Activated CD8-positive, alpha-beta memory T cell treated with anti-CD3 and anti-CD28 coated beads, Interleukin-2, amount 50 U/mL, for 24 hours (primary cell): ENCODE measurements around the gene S100PBP.
A peak's percentile ranks its signal among the peaks of the same experiment; 100 is the strongest.

ENCODE experiments used
- DNase-seq: peaks from one replicate; pipeline ENCODE4 v3.0.0-alpha.2; 2020; ENCODE audit errors: extremely low read depth

The S100PBP gene

DNA sequence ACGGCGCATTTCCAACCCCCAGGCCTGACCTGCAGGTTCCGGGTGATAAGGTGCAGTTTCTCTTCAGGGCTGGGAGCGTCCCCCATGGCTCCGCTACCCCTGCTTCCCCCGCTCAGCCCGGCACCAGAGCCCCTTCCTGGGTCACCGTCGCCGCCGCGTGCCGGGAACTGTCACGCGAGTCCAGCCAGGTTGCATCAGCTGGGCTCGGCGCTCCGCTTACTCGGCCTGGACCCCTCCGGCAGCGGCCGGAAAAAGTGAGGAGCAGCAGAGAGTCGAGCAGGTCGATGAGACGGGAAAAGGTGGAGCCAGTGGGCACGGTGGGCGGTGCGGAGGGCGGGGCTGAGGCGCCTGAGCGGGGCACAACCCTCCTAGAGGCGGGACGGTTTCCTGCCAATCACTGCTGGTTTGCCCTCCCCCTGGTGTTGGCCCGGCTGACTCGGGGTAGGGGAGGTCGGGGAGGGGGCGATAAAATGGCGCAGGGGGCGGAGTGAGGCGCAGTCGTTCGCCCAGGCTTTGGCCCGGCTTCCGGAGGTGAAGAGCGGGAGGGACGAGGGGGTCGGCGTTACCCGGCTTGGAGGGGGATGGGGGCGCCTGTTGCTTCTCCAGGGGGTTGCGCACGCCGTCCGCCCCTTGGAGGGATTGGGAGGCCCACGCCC is at the start of gene S100PBP, which contains the start of gene YARS1:
Gene S100PBP (plus strand): TSS at position 495 of the 656 bp plus-strand sequence. CDS start 8,447 bp downstream, outside the sequence.
Gene YARS1 (minus strand): TSS at position 200 of the 656 bp plus-strand sequence. CDS start 114 bp downstream, at position 86.
- DNase-seq, result peak; percentile 100

DNA sequence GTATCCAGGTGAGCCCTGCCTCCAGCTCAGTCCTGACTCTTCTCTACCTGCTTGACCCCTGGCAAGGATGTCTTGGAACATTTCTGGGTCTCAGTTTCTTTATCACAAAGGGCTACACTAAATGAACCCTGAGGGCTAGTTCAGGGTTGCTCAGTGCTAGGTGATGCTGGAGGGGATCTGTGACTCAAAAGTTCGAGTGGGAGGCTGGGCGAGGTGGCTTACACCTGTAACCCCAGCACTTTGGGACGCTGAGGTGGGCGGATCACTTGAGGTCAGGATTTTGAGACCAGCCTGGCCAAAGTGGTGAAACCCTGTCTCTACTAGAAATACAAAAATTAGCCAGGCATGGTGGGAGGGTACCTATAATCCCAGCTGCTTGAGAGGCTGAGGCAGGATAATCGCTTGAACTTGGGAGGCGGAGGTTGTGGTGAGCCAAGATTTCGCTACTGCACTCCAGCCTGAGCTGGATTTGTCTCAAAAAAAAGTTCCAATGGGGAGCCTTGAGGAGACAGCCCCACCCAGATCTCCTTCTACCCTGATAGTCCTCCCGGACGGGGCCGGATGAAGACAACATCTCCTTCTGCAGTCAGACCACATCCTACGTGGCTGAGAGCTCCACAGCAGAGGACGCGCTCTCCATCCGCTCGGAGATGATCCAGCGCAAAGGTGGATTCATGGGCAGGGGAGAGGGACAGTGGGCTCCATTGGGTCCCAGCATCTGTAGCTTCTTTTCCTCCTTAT is 49.2 kb upstream of the S100PBP start:
- no peak for DNase-seq

DNA sequence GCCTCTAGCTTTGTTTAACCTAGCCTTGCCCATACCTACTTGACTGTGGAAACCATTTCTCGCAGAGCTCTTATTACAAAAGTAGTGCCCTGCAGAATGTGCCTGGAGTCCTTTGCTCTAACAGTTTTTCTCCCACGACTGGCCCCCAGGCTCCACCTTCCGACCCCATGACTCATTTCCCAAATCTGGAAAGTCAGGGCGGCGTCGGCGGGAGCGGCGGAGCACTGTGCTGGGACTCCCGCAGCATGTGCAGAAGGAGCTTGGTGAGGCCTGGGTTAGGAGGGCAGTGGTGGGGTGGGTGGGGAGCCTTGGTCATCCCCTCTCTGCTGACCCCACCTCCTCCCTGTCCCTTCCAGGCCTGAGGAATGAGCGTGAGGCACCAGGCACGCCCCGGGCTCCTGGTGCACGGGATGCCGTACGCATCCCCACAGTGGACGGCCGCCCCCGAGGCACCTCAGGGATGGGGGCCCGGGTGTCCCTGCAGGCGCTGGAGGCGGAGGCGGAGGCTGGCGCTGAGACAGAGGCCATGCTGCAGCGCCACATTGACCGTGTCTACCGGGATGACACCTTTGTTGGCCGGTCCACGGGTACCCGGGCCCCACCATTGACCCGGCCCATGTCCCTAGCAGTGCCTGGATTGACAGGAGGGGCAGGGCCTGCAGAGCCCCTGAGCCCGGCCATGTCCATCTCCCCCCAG is 47.8 kb upstream of the S100PBP start:
- DNase-seq, result no peak

DNA sequence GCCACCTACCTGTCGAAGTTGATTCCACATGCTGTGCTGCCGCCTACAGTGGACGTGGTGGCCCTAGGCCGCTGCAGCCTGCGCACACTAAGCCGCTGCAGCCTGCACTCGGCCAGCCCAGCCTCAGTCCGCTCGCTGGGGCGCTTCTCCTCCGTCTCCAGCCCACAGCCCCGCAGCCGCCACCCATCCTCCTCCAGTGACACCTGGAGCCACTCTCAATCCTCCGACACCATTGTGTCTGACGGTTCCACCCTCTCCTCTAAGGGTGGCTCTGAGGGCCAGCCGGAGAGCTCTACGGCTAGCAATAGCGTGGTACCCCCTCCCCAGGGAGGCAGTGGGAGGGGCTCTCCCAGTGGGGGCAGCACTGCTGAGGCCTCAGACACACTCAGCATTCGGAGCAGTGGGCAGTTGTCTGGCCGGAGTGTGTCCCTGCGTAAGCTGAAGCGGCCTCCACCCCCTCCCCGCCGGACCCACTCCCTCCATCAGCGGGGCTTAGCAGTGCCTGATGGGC is 47.2 kb upstream of the S100PBP start:
- DNase-seq, result no peak

DNA sequence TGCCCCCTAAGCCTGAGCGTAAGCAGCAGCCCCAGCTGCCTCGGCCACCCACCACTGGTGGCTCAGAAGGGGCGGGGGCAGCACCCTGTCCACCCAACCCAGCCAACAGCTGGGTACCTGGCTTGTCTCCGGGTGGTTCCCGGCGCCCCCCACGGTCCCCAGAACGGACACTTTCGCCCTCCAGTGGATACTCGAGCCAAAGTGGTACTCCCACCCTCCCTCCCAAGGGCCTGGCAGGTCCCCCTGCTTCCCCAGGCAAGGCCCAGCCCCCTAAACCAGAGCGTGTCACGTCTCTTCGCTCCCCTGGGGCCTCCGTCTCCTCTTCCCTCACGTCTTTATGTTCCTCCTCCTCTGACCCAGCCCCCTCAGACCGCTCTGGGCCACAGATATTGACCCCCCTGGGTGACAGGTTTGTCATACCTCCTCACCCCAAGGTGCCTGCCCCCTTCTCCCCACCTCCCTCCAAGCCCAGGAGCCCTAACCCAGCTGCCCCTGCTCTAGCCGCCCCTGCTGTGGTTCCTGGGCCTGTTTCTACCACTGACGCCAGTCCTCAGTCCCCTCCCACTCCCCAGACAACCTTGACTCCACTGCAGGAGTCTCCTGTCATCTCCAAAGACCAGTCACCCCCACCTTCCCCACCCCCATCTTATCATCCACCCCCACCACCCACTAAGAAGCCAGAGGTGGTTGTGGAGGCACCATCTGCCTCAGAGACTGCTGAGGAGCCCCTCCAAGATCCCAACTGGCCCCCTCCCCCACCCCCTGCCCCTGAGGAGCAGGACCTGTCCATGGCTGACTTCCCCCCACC is 46.5 kb upstream of the S100PBP start:
- no peak for DNase-seq

DNA sequence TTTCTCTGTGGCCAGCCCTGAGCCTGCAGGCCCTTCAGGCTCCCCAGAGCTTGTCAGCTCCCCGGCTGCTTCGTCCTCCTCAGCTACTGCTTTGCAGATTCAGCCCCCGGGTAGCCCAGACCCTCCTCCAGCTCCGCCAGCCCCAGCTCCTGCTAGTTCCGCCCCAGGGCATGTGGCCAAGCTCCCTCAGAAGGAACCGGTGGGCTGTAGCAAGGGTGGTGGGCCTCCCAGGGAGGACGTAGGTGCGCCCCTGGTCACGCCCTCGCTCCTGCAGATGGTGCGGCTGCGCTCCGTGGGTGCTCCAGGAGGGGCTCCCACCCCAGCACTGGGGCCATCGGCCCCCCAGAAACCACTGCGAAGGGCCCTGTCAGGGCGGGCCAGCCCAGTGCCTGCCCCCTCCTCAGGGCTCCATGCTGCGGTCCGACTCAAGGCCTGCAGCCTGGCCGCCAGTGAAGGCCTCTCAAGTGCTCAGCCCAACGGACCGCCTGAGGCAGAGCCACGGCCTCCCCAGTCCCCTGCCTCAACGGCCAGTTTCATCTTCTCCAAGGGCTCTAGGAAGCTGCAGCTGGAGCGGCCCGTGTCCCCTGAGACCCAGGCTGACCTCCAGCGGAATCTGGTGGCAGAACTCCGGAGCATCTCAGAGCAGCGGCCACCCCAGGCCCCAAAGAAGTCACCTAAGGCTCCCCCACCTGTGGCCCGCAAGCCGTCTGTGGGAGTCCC is 45.7 kb upstream of the S100PBP start:
- DNase-seq, result no peak

DNA sequence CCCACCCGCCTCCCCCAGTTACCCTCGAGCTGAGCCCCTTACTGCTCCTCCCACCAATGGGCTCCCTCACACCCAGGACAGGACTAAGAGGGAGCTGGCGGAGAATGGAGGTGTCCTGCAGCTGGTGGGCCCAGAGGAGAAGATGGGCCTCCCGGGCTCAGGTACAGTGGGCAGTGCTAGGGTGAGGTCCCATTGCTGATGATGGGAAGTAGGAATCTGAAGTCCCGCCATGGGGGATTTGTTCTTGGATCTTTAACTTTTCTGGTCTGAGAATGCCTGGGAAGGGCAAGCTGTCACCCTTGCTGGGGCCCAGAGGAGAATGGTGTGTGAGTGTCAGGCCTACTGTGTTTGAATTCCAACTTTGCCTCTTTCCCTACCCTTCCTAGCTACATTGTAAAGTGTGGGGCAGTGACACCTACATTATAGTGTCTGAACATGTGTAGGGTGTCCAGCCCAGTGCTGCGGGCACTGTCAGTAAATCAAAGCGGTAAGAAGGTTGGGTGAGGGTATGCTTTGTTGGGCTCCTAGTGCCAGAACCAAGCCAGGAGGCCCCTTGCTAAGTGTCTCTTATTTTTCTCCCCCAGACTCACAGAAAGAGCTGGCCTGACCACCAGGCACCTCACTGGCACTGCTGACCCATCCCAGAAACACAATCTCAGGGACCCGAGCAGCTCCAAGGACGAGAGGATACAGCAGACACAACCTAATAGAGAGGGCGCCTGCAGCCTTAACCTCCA is 45.0 kb upstream of the S100PBP start:
- DNase-seq, result no peak

DNA sequence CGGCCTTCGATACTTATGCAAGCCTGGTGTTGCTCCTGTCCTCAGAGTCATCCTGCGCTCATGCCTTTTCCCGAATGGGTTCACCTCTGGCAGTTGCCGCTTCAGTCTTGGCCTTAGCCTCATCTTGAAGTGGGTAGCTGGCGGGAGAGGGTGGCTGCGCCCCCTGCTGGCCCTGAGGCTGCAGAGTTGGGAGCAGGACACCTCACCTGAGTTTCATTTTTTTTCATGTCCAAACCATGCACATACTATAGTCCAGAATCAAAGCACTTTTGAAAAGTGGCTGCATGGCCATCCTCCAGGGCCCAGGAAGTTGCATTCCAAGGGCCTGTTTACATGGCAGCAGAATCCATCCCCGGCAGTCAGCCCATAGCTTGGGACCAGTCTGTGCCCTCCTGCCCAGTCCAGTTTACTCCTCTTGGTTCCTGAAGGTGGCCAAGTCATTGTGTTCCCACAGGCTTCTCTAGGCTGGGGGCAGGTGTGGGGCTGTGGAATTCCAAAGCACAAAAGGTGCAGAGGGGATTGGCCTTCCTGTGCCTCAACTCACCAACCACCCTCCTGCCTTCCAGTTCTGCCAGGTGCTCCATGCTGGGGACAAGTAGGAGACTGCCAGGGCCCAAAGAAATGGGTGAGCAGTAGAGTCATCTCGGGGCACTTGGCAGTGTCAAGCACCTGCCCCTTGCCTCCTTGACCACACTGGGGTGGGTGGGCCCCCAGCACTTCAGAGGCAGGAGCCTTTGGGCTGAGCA is 44.3 kb upstream of the S100PBP start:
- peak; percentile 30 for DNase-seq

DNA sequence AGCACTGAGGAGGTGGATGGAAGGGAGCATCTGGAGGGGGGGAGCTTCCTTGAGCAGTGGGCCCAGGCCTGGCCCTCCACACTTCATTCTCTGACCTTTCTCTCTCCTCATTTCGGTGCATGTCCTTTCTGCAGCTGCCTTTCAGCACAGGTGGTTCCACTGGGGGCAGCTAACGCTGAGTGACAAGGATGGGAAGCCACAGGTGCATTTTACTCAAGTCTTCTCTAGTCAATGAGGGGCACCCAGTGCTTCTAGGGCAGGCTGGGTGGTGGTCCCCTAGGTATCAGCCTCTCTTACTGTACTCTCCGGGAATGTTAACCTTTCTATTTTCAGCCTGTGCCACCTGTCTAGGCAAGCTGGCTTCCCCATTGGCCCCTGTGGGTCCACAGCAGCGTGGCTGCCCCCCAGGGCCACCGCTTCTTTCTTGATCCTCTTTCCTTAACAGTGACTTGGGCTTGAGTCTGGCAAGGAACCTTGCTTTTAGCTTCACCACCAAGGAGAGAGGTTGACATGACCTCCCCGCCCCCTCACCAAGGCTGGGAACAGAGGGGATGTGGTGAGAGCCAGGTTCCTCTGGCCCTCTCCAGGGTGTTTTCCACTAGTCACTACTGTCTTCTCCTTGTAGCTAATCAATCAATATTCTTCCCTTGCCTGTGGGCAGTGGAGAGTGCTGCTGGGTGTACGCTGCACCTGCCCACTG is 43.5 kb upstream of the S100PBP start:
- DNase-seq, result no peak

DNA sequence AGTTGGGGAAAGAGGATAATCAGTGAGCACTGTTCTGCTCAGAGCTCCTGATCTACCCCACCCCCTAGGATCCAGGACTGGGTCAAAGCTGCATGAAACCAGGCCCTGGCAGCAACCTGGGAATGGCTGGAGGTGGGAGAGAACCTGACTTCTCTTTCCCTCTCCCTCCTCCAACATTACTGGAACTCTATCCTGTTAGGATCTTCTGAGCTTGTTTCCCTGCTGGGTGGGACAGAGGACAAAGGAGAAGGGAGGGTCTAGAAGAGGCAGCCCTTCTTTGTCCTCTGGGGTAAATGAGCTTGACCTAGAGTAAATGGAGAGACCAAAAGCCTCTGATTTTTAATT is 43.0 kb upstream of the S100PBP start:
- no peak for DNase-seq

DNA sequence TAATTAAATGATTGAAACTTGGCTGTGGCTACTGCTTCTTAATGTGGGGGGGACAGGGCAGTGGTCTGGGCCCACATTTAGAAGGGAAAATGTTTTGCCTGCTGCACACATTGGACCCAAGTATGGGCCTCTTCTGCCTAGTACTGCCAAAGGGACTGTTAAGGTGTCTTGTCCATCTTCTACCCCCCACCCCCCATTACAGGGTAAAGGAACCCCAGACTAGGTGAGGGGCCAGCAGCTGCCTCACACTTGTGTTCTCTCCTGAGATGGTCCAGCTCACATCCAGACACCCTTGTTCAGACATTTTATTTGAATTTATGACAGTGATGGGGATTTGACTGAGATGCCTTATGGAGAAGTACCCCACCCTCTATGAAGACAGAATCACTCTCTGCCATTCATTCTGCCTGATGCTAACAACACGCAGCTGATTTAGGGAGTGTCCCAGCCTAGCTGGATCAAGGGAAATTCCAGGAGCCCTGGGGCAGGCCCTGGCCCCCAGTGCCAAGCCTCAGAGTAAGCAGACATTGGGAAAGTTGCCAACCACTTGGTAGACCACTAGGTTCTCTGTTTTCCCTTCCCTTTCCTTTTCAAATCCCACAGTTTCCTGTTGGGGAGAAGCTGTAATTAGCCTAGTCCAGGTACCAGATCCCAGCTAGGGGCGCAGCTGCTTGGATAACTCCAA is 42.4 kb upstream of the S100PBP start:
- no peak for DNase-seq

DNA sequence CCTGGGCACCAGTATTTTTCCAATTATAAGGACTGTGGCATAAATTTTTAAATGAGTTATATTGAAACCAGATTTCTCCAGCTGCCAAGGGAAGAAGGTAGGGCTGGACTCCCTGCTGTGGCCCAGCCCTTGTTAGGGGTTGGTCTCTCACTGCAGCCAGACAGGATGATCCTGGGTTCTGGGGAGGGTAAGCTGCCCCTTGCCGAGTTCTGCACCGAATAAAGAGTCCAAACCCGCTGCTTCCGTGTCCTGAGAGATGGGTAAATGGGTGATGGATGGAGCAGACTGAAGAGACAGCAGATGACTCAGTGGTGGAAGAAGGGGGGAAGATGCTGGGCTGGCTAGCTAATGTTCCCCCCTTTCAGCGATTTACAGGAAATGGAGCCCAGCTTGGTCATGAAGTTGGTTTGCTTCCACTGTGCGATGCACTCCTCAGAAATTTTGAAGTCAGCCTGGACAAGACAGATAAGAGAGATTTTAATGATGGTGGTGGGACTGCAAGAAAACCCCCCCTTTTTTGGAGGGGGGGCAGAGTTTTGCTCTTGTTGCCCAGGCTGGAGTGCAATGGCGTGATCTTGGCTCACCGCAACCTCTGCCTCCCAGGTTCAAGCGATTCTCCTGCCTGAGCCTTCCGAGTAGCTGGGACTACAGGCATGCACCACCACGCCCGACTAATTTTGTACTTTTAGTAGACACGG is 41.7 kb upstream of the S100PBP start:
- DNase-seq, result no peak

DNA sequence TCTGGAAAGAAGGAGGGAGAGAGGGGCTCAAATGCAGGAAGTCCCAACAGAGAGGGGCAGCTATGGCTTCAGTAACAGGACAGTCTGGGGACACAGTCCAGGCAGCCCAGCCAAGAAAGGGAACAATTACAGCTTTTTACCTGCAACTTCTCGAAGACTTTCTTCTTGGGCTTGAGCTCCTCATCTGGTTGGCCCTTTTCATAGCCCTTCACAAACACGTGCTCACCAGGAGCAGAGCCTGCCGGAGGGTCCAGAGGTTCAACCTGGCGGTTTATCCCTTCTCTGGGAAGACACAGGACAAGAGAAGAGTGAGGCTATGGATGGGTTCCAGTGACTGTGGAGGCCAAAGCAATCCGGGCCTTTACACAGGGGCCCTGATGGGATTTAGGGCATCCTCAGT is 38.2 kb upstream of the S100PBP start:
- no peak for DNase-seq

DNA sequence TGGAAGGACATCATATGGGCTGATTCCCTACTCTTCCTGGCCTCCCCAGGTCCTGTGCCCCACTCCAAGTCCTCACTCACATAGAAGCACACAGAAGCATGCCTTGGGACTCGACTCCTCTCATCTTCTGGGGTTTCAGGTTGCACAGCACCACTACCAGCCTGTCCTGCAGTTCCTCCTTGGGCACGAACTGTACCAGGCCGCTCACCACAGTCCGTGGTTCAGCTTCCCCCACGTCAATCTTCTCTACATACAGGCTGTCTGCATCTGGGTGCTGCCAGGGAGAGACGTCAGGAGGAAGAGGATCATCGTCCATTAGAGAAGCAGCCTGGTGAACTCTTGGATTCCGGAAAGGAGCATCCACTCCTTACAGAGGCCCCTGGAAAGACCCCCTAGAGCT is 37.4 kb upstream of the S100PBP start:
- DNase-seq, result no peak

DNA sequence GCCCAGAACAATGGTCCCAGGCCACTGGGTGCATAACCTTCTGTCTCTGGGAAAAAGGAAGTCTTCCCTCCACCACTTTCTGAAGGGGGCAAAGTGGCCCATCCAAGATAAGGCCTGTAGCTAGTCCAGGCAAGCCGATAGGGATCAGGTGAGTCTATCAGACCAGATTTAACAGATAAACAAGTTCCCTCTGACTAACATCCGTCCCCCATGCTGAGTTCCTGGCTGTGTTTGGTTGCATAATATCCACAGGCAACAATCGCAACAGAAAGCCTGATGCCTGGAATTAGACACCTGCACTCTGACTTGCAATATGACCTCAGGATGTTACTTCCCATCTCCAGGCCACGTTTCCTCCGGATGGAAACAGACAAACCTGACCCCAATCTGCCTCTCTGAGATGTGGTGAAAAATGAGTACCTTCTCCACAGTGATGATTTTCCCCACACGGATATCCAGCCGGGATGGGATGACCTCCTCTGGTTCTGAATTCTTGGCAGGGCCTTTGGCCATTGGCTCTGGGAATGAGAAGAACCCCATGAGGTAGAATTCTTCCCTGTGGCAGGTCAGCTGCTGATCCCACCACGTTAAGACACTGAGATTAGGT is 36.7 kb upstream of the S100PBP start:
- no peak for DNase-seq

DNA sequence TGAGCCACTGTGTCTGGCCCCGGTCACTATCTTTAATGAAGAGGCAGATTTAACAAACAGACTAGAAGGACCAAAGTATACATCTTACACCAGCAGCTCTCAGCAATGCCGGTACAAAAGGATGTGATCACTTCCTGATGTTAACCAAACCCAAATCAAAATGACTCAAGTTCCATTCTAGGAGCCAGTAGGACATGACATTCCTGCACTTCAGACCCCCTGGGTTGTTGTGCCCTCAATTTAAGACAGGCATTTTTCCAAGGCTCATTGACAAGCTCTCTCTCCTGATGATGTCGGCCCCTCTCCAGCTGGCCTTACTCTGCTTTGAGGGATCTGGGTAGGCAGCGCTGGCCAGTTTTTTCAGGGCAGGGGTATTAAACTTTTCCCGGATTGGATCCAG is 35.4 kb upstream of the S100PBP start:
- DNase-seq, result no peak

DNA sequence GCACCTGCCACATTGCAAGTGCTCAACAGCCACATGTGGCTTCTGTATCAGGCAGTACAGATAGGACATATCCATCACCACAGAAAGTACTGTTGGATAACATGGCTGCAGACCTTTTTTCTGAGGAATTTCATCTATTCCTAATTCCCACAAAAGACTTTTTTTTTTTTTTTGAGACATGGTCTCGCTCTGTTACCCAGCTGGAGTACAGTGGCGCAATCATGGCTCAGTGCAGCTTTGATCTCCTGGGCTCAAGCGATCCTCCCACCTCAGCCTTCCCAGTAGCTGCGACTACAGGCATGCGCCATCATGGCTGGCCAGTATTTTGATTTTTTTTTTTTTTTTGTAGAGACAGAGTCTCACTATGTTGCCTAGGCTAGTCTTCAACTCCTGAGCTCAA is 33.6 kb upstream of the S100PBP start:
- DNase-seq, result no peak
